MCF 10A (cell line): ENCODE measurements around the gene ZKSCAN1. TPM values are rescaled to one million over a fixed set of nuclear protein-coding genes. Genes with fewer than 3 reads are reported as not detected.
A peak's percentile ranks its signal among the peaks of the same experiment; 100 is the strongest.

Experiments
- BruUV-seq: library from RNA; stranded (reverse); fragments of 400-500 nt; replicated peaks from 2 replicates; lab custom pipeline; 2021; lab: Mats Ljungman, UMichigan
- CTCF ChIA-PET: fragments of 300-600 bp; sonication (Branson Sonifier 250); formaldehyde crosslinking; extraction: SDS; loops from one replicate; lab custom pipeline; 2021; ENCODE audit warnings: antibody characterized with exemption, inconsistent platforms; lab: Yijun Ruan, JAX
- POLR2A ChIA-PET: fragments of 300-600, 350-650 bp; sonication (Branson Sonifier 250); formaldehyde crosslinking; extraction: SDS; loops from one replicate; lab custom pipeline; 2020; ENCODE audit warnings: antibody characterized with exemption, inconsistent platforms; lab: Yijun Ruan, JAX
- DNase-seq: peaks from one replicate; pipeline ENCODE4 v3.0.0-alpha.2; 2018; ENCODE audit not compliant: unreplicated experiment
- H3K27ac Mint-ChIP-seq: one replicate; pipeline ENCODE4 v1.8.0; 2022; ENCODE audit warnings: mild to moderate bottlenecking, low read depth, mixed read lengths; ENCODE audit not compliant: unreplicated experiment
- H3K27me3 Mint-ChIP-seq: one replicate; pipeline ENCODE4 v1.8.0; 2022; ENCODE audit warnings: mixed read lengths; ENCODE audit not compliant: insufficient read depth, unreplicated experiment
- H3K36me3 Mint-ChIP-seq: one replicate; pipeline ENCODE4 v1.8.0; 2022; ENCODE audit warnings: mild to moderate bottlenecking, moderate library complexity, mixed read lengths; ENCODE audit not compliant: insufficient read depth, unreplicated experiment
- H3K4me1 Mint-ChIP-seq: one replicate; pipeline ENCODE4 v1.8.0; 2022; ENCODE audit warnings: mixed read lengths; ENCODE audit not compliant: insufficient read depth, unreplicated experiment
- H3K4me3 Mint-ChIP-seq: one replicate; pipeline ENCODE4 v1.8.0; 2022; ENCODE audit warnings: mild to moderate bottlenecking, moderate library complexity, mixed read lengths; ENCODE audit not compliant: unreplicated experiment
- H3K9me3 Mint-ChIP-seq: one replicate; pipeline ENCODE4 v1.8.0; 2022; ENCODE audit warnings: mixed read lengths; ENCODE audit not compliant: unreplicated experiment
- intact Hi-C: fragments of 100-400 bp; cut with micrococcal nuclease; formaldehyde crosslinking; loops from 2 replicates; pipeline ENCODE4 v1.14.1; 2022
- total RNA-seq: library from RNA; stranded (reverse); gene quantifications from 2 replicates; pipeline ENCODE4 v1.2.3, GENCODE V29; 2022
- TF ChIP-seq, protein P1 (sequence below): fragments of 200-600 bp; IDR thresholded peaks from one replicate; pipeline ENCODE4 v1.8.0; 2022; ENCODE audit warnings: antibody characterized with exemption, mild to moderate bottlenecking; ENCODE audit not compliant: unreplicated experiment

ZKSCAN1 gene
- total RNA-seq, 1 experiment from 2014 or later = 80.2 TPM

DNA sequence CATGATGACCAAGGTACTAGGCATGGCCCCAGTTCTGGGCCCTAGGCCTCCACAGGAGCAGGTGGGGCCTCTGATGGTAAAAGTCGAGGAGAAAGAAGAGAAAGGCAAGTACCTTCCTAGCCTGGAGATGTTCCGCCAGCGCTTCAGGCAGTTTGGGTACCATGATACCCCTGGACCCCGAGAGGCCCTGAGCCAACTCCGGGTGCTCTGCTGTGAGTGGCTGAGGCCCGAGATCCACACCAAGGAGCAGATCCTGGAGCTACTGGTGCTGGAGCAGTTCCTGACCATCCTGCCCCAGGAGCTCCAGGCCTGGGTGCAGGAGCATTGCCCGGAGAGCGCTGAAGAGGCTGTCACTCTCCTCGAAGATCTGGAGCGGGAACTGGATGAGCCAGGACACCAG is 41.6 kb downstream of the ZKSCAN1 start:
- H3K4me3 Mint-ChIP-seq = no peak overlapping the region
- intact Hi-C loops = loop anchor here (10.0 kb wide), 1 partner anchor 142 kb away; the partner anchor contains the start of gene TRIM4
- TSS peak; percentile 7 for BruUV-seq
- no peak for DNase-seq
- no peaks in the 10 kb centered on the region for H3K27me3 Mint-ChIP-seq
- ChIA-PET CTCF (interaction anchor here (0.9 to 1.0 kb wide), 3 partner anchors 65 to 662 kb away, joined by 3 to 4 read pairs (median 4); no protein-coding TSS in a partner anchor), POLR2A (interaction anchor here (1.2 to 1.9 kb wide), 2 partner anchors 8 to 23 kb away, joined by 4 to 6 read pairs; no protein-coding TSS in a partner anchor)
- no peaks in the 10 kb centered on the region for H3K4me1 Mint-ChIP-seq
- no peaks in the 10 kb centered on the region for H3K9me3 Mint-ChIP-seq
- H3K36me3 Mint-ChIP-seq = peaks cover 60% of the 10 kb centered on the region
- no peak overlapping the region for H3K27ac Mint-ChIP-seq
- TF ChIP-seq, protein P1, sequence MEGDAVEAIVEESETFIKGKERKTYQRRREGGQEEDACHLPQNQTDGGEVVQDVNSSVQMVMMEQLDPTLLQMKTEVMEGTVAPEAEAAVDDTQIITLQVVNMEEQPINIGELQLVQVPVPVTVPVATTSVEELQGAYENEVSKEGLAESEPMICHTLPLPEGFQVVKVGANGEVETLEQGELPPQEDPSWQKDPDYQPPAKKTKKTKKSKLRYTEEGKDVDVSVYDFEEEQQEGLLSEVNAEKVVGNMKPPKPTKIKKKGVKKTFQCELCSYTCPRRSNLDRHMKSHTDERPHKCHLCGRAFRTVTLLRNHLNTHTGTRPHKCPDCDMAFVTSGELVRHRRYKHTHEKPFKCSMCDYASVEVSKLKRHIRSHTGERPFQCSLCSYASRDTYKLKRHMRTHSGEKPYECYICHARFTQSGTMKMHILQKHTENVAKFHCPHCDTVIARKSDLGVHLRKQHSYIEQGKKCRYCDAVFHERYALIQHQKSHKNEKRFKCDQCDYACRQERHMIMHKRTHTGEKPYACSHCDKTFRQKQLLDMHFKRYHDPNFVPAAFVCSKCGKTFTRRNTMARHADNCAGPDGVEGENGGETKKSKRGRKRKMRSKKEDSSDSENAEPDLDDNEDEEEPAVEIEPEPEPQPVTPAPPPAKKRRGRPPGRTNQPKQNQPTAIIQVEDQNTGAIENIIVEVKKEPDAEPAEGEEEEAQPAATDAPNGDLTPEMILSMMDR = no peak

DNA sequence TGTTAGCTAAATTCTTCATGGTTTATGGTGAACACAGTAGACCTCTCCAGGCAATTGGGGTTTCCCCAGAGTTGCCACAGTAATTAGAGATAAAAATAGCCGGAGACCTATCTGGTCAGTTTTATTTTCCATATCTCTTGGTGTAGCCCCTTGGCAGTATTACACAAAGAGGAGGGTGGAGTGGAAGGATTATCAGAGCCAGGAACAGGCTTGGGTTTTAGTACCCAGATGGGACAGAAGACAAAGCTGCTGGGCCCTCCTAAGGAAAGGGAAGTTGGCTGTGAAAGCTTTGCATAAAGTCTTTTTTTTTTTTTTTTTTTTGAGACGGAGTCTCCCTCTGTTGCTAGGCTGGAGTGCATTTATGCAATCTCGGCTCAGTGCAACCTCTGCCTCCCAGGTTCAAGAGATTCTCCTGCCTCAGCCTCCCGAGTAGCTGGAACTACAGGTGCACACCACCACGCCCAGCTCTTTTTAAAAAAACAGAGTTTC is 43.9 kb downstream of the ZKSCAN1 start:
- Mint-ChIP-seq H3K4me3 (no peak overlapping the region), H3K27me3 (no peaks in the 10 kb centered on the region), H3K36me3 (peaks cover 72% of the 10 kb centered on the region), H3K27ac (no peak overlapping the region), H3K4me1 (no peaks in the 10 kb centered on the region), H3K9me3 (no peaks in the 10 kb centered on the region)
- no TSS peak for BruUV-seq
- CTCF ChIA-PET = interaction anchor here (1.1 kb wide), 1 partner anchor 69 kb away, joined by 4 read pairs; no protein-coding TSS in a partner anchor
- TF ChIP-seq, protein P1 = no peak
- DNase-seq = no peak
- intact Hi-C loops = loop anchor here (10.0 kb wide), 1 partner anchor 144 kb away; the partner anchor contains the start of gene TRIM4
- POLR2A ChIA-PET = interaction anchor here (0.9 to 1.8 kb wide), 3 partner anchors 44 to 140 kb away, joined by 3 to 4 read pairs (median 3); partner anchors contain the start of genes TRIM4 and ZKSCAN1

DNA sequence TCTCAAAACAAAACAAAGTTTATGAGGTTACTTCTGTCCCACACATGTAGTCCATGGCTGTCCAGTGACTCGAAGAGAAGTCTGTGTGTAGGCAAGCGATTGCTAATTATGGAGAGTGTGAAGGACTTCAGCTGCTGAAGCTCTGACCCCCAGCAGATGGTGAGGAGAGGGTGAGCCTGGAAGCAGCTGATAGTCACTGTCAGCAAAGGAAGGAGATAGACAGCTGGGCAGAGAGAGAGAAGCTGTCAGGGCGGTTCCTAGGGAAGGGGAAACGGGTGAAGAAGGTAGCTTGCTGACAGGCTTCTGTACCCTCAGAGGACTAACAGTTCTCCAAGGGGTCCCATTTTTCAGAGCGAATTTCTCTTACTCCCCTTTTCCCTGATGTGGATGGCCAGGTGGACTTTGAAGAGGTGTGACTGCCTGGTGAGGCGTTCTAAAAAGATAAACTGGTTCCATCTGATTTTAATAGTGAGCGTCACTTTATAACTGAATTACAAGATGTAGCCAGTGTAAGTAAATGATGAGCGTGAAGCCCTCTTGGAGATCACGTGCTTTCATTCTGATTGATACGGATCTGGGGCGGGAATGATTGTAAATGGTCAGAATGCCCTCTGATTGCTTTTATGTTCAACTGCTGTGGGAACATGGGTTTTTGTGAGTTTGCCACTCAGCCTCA is 46.3 kb downstream of the ZKSCAN1 start:
- ChIA-PET CTCF (interaction anchor here (0.6 to 1.1 kb wide), 5 partner anchors 9 to 83 kb away, joined by 3 to 4 read pairs (median 3); no protein-coding TSS in a partner anchor), POLR2A (no interaction called here)
- Mint-ChIP-seq H3K4me1 (no peaks in the 10 kb centered on the region), H3K27me3 (no peaks in the 10 kb centered on the region), H3K36me3 (peaks cover 74% of the 10 kb centered on the region), H3K27ac (no peak overlapping the region), H3K9me3 (no peaks in the 10 kb centered on the region), H3K4me3 (no peak overlapping the region)
- no peak for DNase-seq
- TF ChIP-seq, protein P1 = no peak
- no TSS peak for BruUV-seq
- intact Hi-C loops = no loop called here

DNA sequence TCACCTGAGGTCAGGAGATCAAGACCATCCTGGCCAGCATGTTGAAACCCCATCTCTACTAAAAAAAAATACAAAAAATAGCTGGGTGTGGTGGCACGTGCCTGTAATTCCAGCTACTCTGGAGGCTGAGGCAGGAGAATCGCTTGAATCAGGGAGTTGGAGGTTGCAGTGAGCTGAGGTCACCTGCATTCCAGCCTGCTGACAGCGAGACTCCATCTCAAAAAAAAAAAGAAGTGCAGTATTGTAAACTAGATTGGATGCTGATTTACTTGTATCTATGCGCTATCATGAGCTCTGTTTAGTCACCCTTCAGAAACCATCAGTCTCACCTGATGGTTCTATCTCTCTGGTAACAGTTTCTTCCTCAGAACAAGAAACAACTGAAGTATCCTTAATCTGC is 48.0 kb downstream of the ZKSCAN1 start:
- H3K9me3 Mint-ChIP-seq = no peaks in the 10 kb centered on the region
- H3K4me1 Mint-ChIP-seq = no peaks in the 10 kb centered on the region
- intact Hi-C loops = no loop called here
- H3K27me3 Mint-ChIP-seq = no peaks in the 10 kb centered on the region
- DNase-seq = no peak
- POLR2A ChIA-PET = interaction anchor here (1.0 to 2.1 kb wide), 5 partner anchors 8 to 145 kb away, joined by 3 to 8 read pairs (median 4); partner anchors contain the start of gene ZSCAN21
- TF ChIP-seq, protein P1 = no peak
- BruUV-seq = no TSS peak
- CTCF ChIA-PET = interaction anchor here (0.6 to 1.3 kb wide), 9 partner anchors 8 to 496 kb away, joined by 3 to 10 read pairs (median 4); partner anchors contain the start of gene MBLAC1
- H3K27ac Mint-ChIP-seq = no peak overlapping the region
- H3K36me3 Mint-ChIP-seq = peaks cover 70% of the 10 kb centered on the region
- no peak overlapping the region for H3K4me3 Mint-ChIP-seq
